Central memory CD8-positive, alpha-beta T cell (primary cell): ENCODE measurements around the gene SLMAP.

Experiments
- ATAC-seq: fragments of 150-1000 bp; cut with Tn5 transposase; replicated peaks from 2 replicates; pipeline ENCODE4 v1.10.0; 2022; ENCODE audit warnings: mild to moderate bottlenecking, moderate FRiP score, moderate number of reproducible peaks; ENCODE audit not compliant: poor library complexity, severe bottlenecking; ENCODE audit errors: extremely low read depth
- DNase-seq, 2 donors: peaks; one replicate each; pipeline ENCODE4 v3.0.0; 2021; ENCODE audit warnings: low spot score in 2 of 2
- H3K27ac Mint-ChIP-seq: one replicate; pipeline ENCODE4 v1.8.0; 2022; ENCODE audit warnings: low read depth, mild to moderate bottlenecking, moderate library complexity, mixed read lengths
- H3K27me3 Mint-ChIP-seq: one replicate; pipeline ENCODE4 v1.8.0; 2022; ENCODE audit warnings: mixed read lengths
- H3K36me3 Mint-ChIP-seq: one replicate; pipeline ENCODE4 v1.8.0; 2022; ENCODE audit warnings: mild to moderate bottlenecking, moderate library complexity, mixed read lengths; ENCODE audit not compliant: insufficient read depth
- H3K4me1 Mint-ChIP-seq: one replicate; pipeline ENCODE4 v1.8.0; 2022; ENCODE audit warnings: mixed read lengths
- H3K4me3 Mint-ChIP-seq: one replicate; pipeline ENCODE4 v1.8.0; 2022; ENCODE audit warnings: mild to moderate bottlenecking, moderate library complexity, mixed read lengths
- H3K9me3 Mint-ChIP-seq: one replicate; pipeline ENCODE4 v1.8.0; 2022; ENCODE audit warnings: mixed read lengths

SLMAP gene

DNA sequence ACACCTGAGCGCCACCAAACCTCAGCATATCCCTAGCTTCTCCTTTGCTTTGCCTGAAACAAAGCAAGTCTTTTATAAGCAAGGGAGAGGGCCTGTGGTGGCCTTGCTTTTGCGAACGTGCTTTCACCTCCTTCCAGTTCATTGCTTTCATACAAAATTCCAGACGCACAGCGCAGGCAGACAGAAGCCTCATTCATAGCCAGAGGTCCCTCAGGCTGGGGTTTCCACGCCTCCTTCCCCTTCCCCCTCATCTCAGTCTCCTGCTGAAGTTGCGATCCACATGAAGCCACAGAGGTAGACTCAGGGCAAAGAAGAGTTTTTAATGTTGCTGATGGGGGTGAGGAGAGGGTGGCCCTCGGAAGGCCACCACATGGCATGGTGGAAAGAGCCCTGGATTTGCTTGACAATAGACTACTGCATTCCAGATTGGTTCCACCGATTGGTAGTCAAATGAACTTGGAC lies 192.7 kb downstream of the SLMAP start:
- H3K27me3 Mint-ChIP-seq, result peaks cover 22% of the 10 kb centered on the region
- no peak overlapping the region for H3K4me3 Mint-ChIP-seq
- H3K27ac Mint-ChIP-seq, result no peak overlapping the region
- no peak for ATAC-seq
- DNase-seq, result no peak
- H3K4me1 Mint-ChIP-seq, result no peaks in the 10 kb centered on the region
- H3K9me3 Mint-ChIP-seq, result no peaks in the 10 kb centered on the region
- peaks cover 3% of the 10 kb centered on the region for H3K36me3 Mint-ChIP-seq

- Mint-ChIP-seq H3K4me1 (no peaks in the 10 kb centered on the region), H3K27me3 (peaks cover 22% of the 10 kb centered on the region), H3K4me3 (no peak overlapping the region), H3K9me3 (no peaks in the 10 kb centered on the region), H3K27ac (no peak overlapping the region), H3K36me3 (no peaks in the 10 kb centered on the region)
- ATAC-seq (no peak), DNase-seq (no peak)
These were observed 193.2 kb downstream of the SLMAP start for GRCh38 chr3:57949344-57949743.

DNA sequence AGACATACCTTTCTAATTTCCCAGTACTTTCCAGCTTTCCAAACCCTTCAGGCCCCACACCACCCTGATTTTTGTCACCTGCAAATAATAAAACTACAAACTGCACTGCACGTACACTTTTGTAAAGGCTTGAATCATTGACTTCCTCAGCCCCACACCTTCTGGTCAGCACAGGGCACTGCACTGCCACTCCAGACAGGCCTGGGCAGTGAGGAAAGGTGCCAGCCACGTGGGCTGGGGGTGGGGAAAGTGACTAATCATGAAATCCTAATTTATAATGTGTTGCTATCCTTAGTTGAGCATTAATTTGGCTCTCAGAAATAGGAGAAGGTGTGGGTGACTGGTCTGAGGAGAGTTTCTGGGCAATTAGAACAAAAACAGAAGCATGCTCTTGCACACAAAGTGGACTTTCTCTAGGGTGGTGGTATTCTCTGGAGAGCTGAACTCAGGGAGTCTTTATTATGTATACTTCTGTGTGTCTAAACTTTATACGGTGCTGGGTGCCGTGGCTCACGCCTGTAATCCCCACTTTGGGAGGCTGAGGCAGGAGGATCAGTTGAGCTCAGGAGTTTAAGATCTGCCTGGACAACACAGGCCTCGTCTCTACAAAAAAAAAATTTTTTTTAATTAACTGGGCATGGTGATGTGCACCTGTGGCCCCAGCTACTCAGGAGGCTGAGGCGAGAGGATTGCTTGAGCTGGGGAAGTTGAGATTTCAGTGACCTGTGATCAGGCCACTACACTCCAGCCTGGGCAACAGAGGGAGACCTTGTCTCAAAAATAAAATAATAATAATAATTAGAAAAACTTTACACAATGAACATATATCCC lies 193.9 kb downstream of the SLMAP start:
- H3K27ac Mint-ChIP-seq, result no peak overlapping the region
- no peaks in the 10 kb centered on the region for H3K36me3 Mint-ChIP-seq
- H3K4me1 Mint-ChIP-seq, result no peaks in the 10 kb centered on the region
- no peak overlapping the region for H3K4me3 Mint-ChIP-seq
- DNase-seq, result no peak
- H3K9me3 Mint-ChIP-seq, result no peaks in the 10 kb centered on the region
- ATAC-seq, result no peak
- peaks cover 22% of the 10 kb centered on the region for H3K27me3 Mint-ChIP-seq

DNA sequence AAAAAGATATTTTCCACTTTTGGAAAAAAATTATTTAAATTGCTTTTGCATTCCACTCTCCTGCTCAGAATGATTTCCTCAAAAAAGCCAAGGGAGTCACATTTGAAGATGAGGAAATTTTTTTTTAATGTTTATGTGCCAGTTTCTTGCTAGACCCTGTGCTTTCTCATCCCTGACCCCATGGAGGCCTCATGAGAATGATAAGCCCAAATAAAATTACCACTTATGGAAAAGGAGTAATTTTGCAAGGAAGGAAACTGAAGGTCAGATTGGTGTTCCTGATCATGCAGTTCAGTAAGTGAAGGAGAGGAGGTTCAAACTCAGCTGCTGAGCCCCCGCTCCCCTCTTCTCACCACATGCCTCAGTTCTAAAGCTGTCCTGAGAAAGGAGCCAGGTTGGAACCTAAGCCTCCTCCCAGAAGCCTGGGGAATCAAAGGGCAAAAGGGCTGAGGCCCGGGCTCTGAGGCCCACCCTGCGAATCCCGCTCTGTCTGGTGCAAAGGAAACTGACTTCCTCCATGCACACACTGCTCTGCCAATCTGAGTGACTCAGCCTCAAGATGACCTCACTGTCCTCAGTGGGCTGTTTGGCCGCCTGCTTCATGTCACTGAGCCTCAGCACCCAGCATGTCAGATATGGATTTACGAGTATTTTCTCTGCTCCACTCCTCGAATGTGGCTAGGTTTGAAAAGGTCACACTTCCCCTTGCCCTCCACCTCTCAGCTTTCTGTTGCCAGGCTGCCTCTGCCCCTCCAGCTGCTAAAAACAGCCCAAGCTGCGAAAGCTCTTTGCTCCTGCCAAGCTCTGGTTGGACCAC lies 195.2 kb downstream of the SLMAP start:
- Mint-ChIP-seq H3K4me1 (no peaks in the 10 kb centered on the region), H3K9me3 (no peaks in the 10 kb centered on the region), H3K36me3 (no peaks in the 10 kb centered on the region), H3K4me3 (no peak overlapping the region), H3K27me3 (peaks cover 22% of the 10 kb centered on the region), H3K27ac (no peak overlapping the region)
- DNase-seq (no peak), ATAC-seq (no peak)

DNA sequence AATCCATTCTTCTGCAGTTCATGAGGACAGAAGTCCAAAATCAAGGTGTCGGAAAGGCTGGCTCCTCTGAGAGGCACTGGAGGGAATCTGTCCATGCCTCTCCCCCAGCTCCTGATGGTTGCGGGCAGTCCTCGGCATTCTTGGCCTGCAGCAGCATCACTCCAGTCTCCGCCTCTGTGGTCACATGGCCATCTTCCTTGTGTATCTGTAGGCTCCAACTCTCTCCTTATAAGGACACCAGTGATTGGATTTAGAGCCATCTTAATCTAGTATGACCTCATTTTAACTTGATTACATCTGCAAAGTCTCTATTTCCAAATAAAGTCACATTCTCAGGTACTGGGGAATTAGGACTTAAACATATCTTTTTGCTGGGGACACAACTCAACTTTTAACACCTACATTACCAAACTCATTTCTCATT lies 196.1 kb downstream of the SLMAP start:
- DNase-seq (no peak), ATAC-seq (no peak)
- H3K27ac Mint-ChIP-seq, result no peak overlapping the region

GRCh38 chr3:57952651-57953050 lies 196.5 kb downstream of the SLMAP start:
- Mint-ChIP-seq H3K27ac (no peak overlapping the region), H3K4me1 (no peaks in the 10 kb centered on the region), H3K36me3 (no peaks in the 10 kb centered on the region), H3K27me3 (peaks cover 16% of the 10 kb centered on the region), H3K4me3 (no peak overlapping the region), H3K9me3 (no peaks in the 10 kb centered on the region)
- DNase-seq (no peak), ATAC-seq (no peak)

More for the DNA sequence above, 196.1 kb downstream of the SLMAP start:
- Mint-ChIP-seq H3K4me1 (no peaks in the 10 kb centered on the region), H3K4me3 (no peak overlapping the region), H3K27me3 (peaks cover 20% of the 10 kb centered on the region), H3K9me3 (no peaks in the 10 kb centered on the region), H3K36me3 (no peaks in the 10 kb centered on the region)

DNA sequence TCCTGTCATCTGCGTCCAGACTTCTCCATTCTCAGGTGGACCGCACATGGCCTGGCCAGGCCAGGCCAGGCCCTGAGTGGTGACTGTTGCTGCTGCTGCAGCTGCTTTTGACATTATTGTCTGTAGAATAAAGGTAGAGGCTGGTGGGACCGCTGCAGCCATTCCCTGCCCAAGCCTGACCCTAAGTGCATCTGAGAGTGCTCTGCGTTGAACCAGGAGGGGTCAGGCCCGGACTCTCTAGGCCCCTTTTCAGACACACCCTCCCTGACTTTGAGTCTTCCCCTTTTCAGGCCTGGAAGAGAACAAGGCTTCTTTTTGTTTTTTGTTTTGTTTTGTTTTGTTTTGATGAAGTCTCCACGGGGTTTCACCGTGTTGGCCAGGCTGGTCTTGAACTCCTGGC lies 197.5 kb downstream of the SLMAP start:
- no peaks in the 10 kb centered on the region for H3K4me1 Mint-ChIP-seq
- no peak overlapping the region for H3K27ac Mint-ChIP-seq
- H3K27me3 Mint-ChIP-seq, result peaks cover 7% of the 10 kb centered on the region
- H3K9me3 Mint-ChIP-seq, result no peaks in the 10 kb centered on the region
- no peak for DNase-seq
- no peak for ATAC-seq
- no peak overlapping the region for H3K4me3 Mint-ChIP-seq
- H3K36me3 Mint-ChIP-seq, result no peaks in the 10 kb centered on the region

DNA sequence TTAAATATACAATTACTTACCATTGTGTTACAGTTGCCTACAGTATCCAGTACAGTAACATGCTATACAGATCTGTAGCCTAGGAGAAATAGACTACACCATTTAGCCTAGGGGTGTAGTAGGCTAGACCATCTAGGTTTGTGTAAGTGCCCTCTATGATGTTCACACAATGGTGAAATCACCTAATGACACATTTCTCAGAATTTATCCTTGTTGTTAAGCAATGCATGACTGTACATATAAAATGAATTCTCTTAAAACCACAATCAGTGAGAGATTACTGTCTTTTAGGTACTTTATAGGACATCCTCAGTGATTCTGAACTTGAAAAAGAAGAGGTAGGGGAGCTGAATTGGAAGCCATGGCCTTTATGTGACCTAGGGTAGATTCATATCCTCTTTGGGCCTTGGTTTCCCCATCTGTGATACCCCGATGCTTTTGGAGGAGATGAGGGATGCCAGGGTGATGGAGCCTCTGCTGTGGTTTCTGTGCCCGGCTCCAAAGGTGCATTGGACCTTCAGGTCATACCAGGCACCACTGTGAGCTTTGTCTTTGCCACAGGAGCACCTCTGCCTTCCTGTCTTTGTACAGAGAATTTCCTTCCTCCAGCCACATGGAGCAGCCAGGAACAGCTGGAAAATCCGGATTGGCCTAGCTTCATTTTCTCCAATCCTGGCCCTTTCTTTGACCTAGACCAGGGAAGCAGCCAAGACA lies 200.2 kb downstream of the SLMAP start:
- Mint-ChIP-seq H3K4me3 (no peak overlapping the region), H3K27me3 (no peaks in the 10 kb centered on the region)
- DNase-seq, result no peak

GRCh38 chr3:57956833-57957174 lies 200.7 kb downstream of the SLMAP start:
- Mint-ChIP-seq H3K9me3 (no peaks in the 10 kb centered on the region), H3K27me3 (no peaks in the 10 kb centered on the region), H3K4me1 (no peaks in the 10 kb centered on the region), H3K27ac (no peak overlapping the region), H3K4me3 (no peak overlapping the region), H3K36me3 (no peaks in the 10 kb centered on the region)
- no peak for DNase-seq
- ATAC-seq, result no peak

More for the DNA sequence above, 200.2 kb downstream of the SLMAP start:
- H3K9me3 Mint-ChIP-seq, result no peaks in the 10 kb centered on the region
- no peaks in the 10 kb centered on the region for H3K36me3 Mint-ChIP-seq
- no peaks in the 10 kb centered on the region for H3K4me1 Mint-ChIP-seq
- H3K27ac Mint-ChIP-seq, result no peak overlapping the region
- no peak for ATAC-seq

DNA sequence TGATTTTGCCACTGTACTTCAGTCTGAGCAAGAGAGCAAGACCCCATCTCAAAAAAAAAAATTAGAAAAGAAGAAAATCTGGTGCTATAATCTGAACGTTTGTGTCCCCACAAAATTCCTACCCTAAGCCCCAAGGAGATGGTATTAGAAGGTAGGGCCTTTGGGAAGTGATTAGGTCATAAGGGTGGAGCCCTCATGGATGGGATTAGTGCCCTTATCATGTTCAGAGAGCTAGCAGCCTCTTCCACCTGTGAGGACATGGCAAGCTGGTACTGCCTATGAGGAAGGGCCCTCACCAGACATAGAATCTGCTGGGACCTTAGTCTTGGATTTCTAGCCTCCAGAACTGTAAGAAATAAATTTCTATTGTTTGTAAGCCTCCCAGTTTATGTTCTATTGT lies 201.7 kb downstream of the SLMAP start:
- ATAC-seq (no peak), DNase-seq (no peak)
- H3K9me3 Mint-ChIP-seq, result no peaks in the 10 kb centered on the region
- no peaks in the 10 kb centered on the region for H3K27me3 Mint-ChIP-seq
- no peaks in the 10 kb centered on the region for H3K36me3 Mint-ChIP-seq
- no peak overlapping the region for H3K27ac Mint-ChIP-seq
- no peak overlapping the region for H3K4me3 Mint-ChIP-seq
- no peaks in the 10 kb centered on the region for H3K4me1 Mint-ChIP-seq

DNA sequence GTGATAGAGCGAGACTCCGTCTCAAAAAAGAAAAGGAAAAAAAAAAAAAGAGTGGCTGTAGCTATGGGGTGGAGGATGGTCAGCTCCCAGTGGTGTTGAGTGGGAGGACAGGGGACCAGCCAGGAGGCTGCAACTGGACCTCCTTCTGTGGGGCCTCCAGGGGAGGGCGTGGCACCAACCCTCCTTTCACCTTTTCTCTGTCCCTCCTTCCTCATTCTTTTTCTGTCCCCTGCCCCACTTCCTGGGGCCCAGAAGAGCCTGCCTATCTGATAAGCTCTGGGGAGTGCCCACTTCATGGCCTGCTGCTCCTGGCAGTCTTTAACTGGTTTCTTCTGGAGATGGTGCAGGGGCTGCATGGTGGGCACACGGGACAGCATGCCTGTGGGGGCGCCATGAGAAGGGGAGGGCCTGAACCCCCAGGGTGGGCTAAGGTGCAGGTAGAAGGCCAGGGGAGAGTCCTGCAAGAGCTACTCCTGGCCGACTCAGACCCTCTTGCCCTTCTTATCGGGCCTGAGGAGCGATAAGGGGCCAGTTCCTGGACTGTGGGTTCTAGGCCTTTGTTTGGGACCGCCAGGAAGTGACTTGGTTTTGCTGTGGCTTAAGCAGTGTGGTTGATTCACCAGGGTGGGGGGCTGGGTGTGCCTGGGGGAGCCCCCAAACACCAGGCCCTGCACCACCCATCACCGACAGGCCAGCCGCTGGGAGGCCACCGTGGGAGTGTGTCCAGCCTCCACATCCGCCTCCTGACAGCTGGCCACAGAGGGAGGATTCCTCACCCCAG lies 202.7 kb downstream of the SLMAP start:
- H3K9me3 Mint-ChIP-seq, result no peaks in the 10 kb centered on the region
- no peaks in the 10 kb centered on the region for H3K27me3 Mint-ChIP-seq
- DNase-seq (no peak), ATAC-seq (no peak)
- no peaks in the 10 kb centered on the region for H3K36me3 Mint-ChIP-seq
- H3K4me3 Mint-ChIP-seq, result no peak overlapping the region
- H3K27ac Mint-ChIP-seq, result no peak overlapping the region
- H3K4me1 Mint-ChIP-seq, result no peaks in the 10 kb centered on the region
